CD4-positive, alpha-beta memory T cell (primary cell): ENCODE results near the gene POU2F2. TPM values are rescaled to one million over a fixed set of nuclear protein-coding genes. Genes with fewer than 3 reads are reported as not detected.

Experiments
- CTCF ChIA-PET: fragments of 350-600 bp; sonication (Branson Sonifier 250); formaldehyde crosslinking; loops from one replicate; lab custom pipeline; 2021; ENCODE audit warnings: inconsistent platforms; ENCODE audit not compliant: partially characterized antibody; lab: Charles Lee
- POLR2A ChIA-PET: fragments of 350-600 bp; sonication (Branson Sonifier 250); formaldehyde crosslinking; loops from one replicate; lab custom pipeline; 2021; ENCODE audit not compliant: partially characterized antibody; lab: Charles Lee
- DNase-seq, 5 donors: peaks; one replicate each; pipeline versions ENCODE4 v3.0.0 to v3.0.0-alpha.2; 2020 to 2022; ENCODE audit warnings: mixed read lengths in 1 of 5
- H3K27ac ChIP-seq: one replicate; pipeline ENCODE4 v1.7.0; 2013; ENCODE audit warnings: low read depth, low read length
- H3K27me3 ChIP-seq: 2 replicates; pipeline ENCODE4 v1.7.0; 2013; ENCODE audit warnings: mild to moderate bottlenecking, low read length, moderate library complexity; ENCODE audit not compliant: insufficient read depth
- H3K36me3 ChIP-seq: 2 replicates; pipeline ENCODE4 v1.7.0; 2013; ENCODE audit warnings: mild to moderate bottlenecking, low read length, moderate library complexity; ENCODE audit not compliant: insufficient read depth
- H3K4me1 ChIP-seq: 2 replicates; pipeline ENCODE4 v1.7.0; 2013; ENCODE audit warnings: mild to moderate bottlenecking, low read length, moderate library complexity; ENCODE audit not compliant: insufficient read depth
- H3K4me3 ChIP-seq, 2 donors: one replicate each; pipeline ENCODE4 v1.7.0; 2013; ENCODE audit warnings: low read length in 2 of 2, mild to moderate bottlenecking in 1 of 2
- H3K9me3 ChIP-seq, 2 donors: one replicate each; pipeline ENCODE4 v1.7.0; 2013; ENCODE audit warnings: low read length in 2 of 2, control low read depth in 1 of 2; ENCODE audit not compliant: control insufficient read depth in 1 of 2
- H3K27ac Mint-ChIP-seq, 7 donors: one replicate each; pipeline ENCODE4 v1.8.0; 2020 to 2021; ENCODE audit warnings: mixed read lengths in 7 of 7, mild to moderate bottlenecking in 6 of 7, inconsistent platforms in 3 of 7, moderate library complexity in 3 of 7
- H3K27me3 Mint-ChIP-seq, 2 donors: one replicate each; pipeline ENCODE4 v1.8.0; 2020 to 2021; ENCODE audit warnings: mixed read lengths in 2 of 2
- H3K36me3 Mint-ChIP-seq, 2 donors: one replicate each; pipeline ENCODE4 v1.8.0; 2020 to 2021; ENCODE audit warnings: mixed read lengths in 2 of 2, inconsistent platforms in 1 of 2, mild to moderate bottlenecking in 1 of 2
- H3K4me1 Mint-ChIP-seq, 4 donors: one replicate each; pipeline ENCODE4 v1.8.0; 2020 to 2021; ENCODE audit warnings: mixed read lengths in 4 of 4, mild to moderate bottlenecking in 1 of 4
- H3K4me3 Mint-ChIP-seq, 8 donors: one replicate each; pipeline ENCODE4 v1.8.0; 2020 to 2021; ENCODE audit warnings: mixed read lengths in 8 of 8, mild to moderate bottlenecking in 7 of 8, moderate library complexity in 6 of 8, inconsistent platforms in 3 of 8
- H3K9me3 Mint-ChIP-seq, 8 donors: one replicate each; pipeline ENCODE4 v1.8.0; 2020 to 2021; ENCODE audit warnings: mixed read lengths in 8 of 8, mild to moderate bottlenecking in 5 of 8, inconsistent platforms in 3 of 8, moderate library complexity in 1 of 8
- intact Hi-C: fragments of 100-400 bp; cut with micrococcal nuclease; formaldehyde crosslinking; loops from one replicate; pipeline ENCODE4 v1.15.1; 2023
- polyA plus RNA-seq, 2 donors: library from polyadenylated mRNA; unstranded; fragments of 300-500 nt; fragmentation: Illumina TruSeq; gene quantifications; one replicate each; pipeline ENCODE4 v1.2.3, GENCODE V29; 2021
- total RNA-seq, 2 experiments: library from RNA; stranded (reverse); gene quantifications; one replicate each; pipeline ENCODE4 v1.2.3, GENCODE V29; 2021

The POU2F2 gene
- total and polyA plus RNA-seq, 4 experiments from 2014 or later = 3.1 to 69.3 (median 45.6) TPM

DNA sequence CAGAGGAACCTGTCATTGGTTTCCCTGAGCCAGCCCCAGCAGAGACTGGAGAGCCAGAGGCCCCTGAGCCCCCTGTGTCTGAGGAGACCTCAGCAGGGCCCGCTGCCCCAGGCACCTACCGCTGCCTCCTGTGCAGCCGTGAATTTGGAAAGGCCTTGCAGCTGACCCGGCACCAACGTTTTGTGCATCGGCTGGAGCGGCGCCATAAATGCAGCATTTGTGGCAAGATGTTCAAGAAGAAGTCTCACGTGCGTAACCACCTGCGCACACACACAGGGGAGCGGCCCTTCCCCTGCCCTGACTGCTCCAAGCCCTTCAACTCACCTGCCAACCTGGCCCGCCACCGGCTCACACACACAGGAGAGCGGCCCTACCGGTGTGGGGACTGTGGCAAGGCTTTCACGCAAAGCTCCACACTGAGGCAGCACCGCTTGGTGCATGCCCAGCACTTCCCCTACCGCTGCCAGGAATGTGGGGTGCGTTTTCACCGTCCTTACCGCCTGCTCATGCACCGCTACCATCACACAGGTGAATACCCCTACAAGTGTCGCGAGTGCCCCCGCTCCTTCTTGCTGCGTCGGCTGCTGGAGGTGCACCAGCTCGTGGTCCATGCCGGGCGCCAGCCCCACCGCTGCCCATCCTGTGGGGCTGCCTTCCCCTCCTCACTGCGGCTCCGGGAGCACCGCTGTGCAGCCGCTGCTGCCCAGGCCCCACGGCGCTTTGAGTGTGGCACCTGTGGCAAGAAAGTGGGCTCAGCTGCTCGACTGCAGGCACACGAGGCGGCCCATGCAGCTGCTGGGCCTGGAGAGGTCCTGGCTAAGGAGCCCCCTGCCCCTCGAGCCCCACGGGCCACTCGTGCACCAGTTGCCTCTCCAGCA is 52.1 kb downstream of the POU2F2 start:
- DNase-seq = no peak
- H3K27ac Mint-ChIP-seq = peak overlapping the region in 1 of 7 donors; percentile 57
- H3K4me3 Mint-ChIP-seq = no peak overlapping the region
- Histone ChIP-seq H3K27me3 (no peaks in the 10 kb centered on the region), H3K27ac (no peak overlapping the region), H3K9me3 (no peaks in the 10 kb centered on the region), H3K4me1 (peaks cover 20% of the 10 kb centered on the region), H3K4me3 (no peak overlapping the region), H3K36me3 (peaks cover 32% of the 10 kb centered on the region)
- POLR2A ChIA-PET = interaction anchor here (1.1 to 1.4 kb wide), 2 partner anchors 44 to 220 kb away, joined by 3 read pairs; partner anchors contain the start of gene RPS19
- intact Hi-C loops = loop anchor here (5.0 kb wide), 2 partner anchors 218 to 342 kb away; partner anchors contain the start of gene RPS19
- peaks cover 29 to 46% (median 41%) of the 10 kb centered on the region in 4 donors for H3K4me1 Mint-ChIP-seq
- H3K36me3 Mint-ChIP-seq = peaks cover 13 to 48% of the 10 kb centered on the region in 2 donors
- H3K9me3 Mint-ChIP-seq = peaks cover 0 to 2% (median 0%) of the 10 kb centered on the region in 8 donors
- H3K27me3 Mint-ChIP-seq = no peaks in the 10 kb centered on the region
- CTCF ChIA-PET = no interaction called here

DNA sequence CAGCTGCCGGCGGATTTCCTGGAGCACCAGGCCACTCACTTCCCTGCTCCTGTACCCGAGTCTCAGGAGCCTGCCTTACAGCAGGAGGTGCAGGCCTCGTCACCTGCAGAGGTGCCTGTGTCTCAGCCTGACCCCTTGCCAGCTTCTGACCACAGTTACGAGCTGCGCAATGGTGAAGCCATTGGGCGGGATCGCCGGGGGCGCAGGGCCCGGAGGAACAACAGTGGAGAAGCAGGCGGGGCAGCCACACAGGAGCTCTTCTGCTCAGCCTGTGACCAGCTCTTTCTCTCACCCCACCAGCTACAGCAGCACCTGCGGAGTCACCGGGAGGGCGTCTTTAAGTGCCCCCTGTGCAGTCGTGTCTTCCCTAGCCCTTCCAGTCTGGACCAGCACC is 53.0 kb downstream of the POU2F2 start:
- Mint-ChIP-seq H3K27me3 (no peaks in the 10 kb centered on the region), H3K4me3 (peak overlapping the region in 1 of 8 donors; percentile 17), H3K9me3 (peaks cover 0 to 2% (median 0%) of the 10 kb centered on the region in 8 donors), H3K36me3 (peaks cover 13 to 48% of the 10 kb centered on the region in 2 donors), H3K4me1 (peaks cover 30 to 48% (median 42%) of the 10 kb centered on the region in 4 donors), H3K27ac (peak overlapping the region in 5 of 7 donors; percentile 10 to 60 (median 34))
- Histone ChIP-seq H3K4me1 (peaks cover 24% of the 10 kb centered on the region), H3K4me3 (no peak overlapping the region), H3K9me3 (no peaks in the 10 kb centered on the region), H3K36me3 (peaks cover 32% of the 10 kb centered on the region), H3K27ac (no peak overlapping the region), H3K27me3 (no peaks in the 10 kb centered on the region)
- intact Hi-C loops = loop anchor here (5.0 kb wide), 2 partner anchors 217 to 343 kb away; partner anchors contain the start of gene RPS19
- ChIA-PET POLR2A (interaction anchor here (1.4 kb wide), 1 partner anchor 219 kb away, joined by 3 read pairs; the partner anchor contains the start of gene RPS19), CTCF (interaction anchor here (0.6 kb wide), 1 partner anchor 30 kb away, joined by 3 read pairs; no protein-coding TSS in a partner anchor)
- no peak for DNase-seq

GRCh38 chr19:42078538-42079275 is 53.5 kb downstream of the POU2F2 start:
- no peaks in the 10 kb centered on the region for H3K27me3 Mint-ChIP-seq
- DNase-seq = no peak
- Histone ChIP-seq H3K4me3 (no peak overlapping the region), H3K27ac (no peak overlapping the region), H3K27me3 (no peaks in the 10 kb centered on the region), H3K4me1 (peaks cover 24% of the 10 kb centered on the region), H3K36me3 (peaks cover 32% of the 10 kb centered on the region), H3K9me3 (no peaks in the 10 kb centered on the region)
- intact Hi-C loops = loop anchor here (5.0 kb wide), 2 partner anchors 216 to 344 kb away; partner anchors contain the start of gene RPS19
- peaks cover 0 to 2% (median 0%) of the 10 kb centered on the region in 8 donors for H3K9me3 Mint-ChIP-seq
- POLR2A ChIA-PET = interaction anchor here (1.4 kb wide), 1 partner anchor 219 kb away, joined by 3 read pairs; the partner anchor contains the start of gene RPS19
- H3K27ac Mint-ChIP-seq = peak overlapping the region in 4 of 7 donors; percentile 74 to 97 (median 90)
- H3K4me1 Mint-ChIP-seq = peaks cover 30 to 48% (median 42%) of the 10 kb centered on the region in 4 donors
- H3K4me3 Mint-ChIP-seq = peak overlapping the region in 4 of 8 donors; percentile 6 to 92 (median 64)
- H3K36me3 Mint-ChIP-seq = peaks cover 13 to 45% of the 10 kb centered on the region in 2 donors
- CTCF ChIA-PET = interaction anchor here (0.6 kb wide), 1 partner anchor 31 kb away, joined by 3 read pairs; no protein-coding TSS in a partner anchor

GRCh38 chr19:42078058-42078457 is 54.2 kb downstream of the POU2F2 start:
- no peaks in the 10 kb centered on the region for H3K27me3 Mint-ChIP-seq
- peaks cover 24% of the 10 kb centered on the region for H3K4me1 ChIP-seq
- H3K27ac ChIP-seq = no peak overlapping the region
- POLR2A ChIA-PET = no interaction called here
- no peaks in the 10 kb centered on the region for H3K27me3 ChIP-seq
- peak overlapping the region; percentile 65 to 99 (median 95) for H3K27ac Mint-ChIP-seq
- no peak for DNase-seq
- H3K36me3 Mint-ChIP-seq = peaks cover 13 to 45% of the 10 kb centered on the region in 2 donors
- H3K4me1 Mint-ChIP-seq = peaks cover 30 to 48% (median 42%) of the 10 kb centered on the region in 4 donors
- CTCF ChIA-PET = no interaction called here
- H3K4me3 Mint-ChIP-seq = peak overlapping the region in 7 of 8 donors; percentile 22 to 96 (median 92)
- no peaks in the 10 kb centered on the region for H3K9me3 ChIP-seq
- peaks cover 0 to 2% (median 0%) of the 10 kb centered on the region in 8 donors for H3K9me3 Mint-ChIP-seq
- intact Hi-C loops = loop anchor here (5.0 kb wide), 2 partner anchors 216 to 344 kb away; partner anchors contain the start of gene RPS19
- no peak overlapping the region for H3K4me3 ChIP-seq
- peaks cover 32% of the 10 kb centered on the region for H3K36me3 ChIP-seq

DNA sequence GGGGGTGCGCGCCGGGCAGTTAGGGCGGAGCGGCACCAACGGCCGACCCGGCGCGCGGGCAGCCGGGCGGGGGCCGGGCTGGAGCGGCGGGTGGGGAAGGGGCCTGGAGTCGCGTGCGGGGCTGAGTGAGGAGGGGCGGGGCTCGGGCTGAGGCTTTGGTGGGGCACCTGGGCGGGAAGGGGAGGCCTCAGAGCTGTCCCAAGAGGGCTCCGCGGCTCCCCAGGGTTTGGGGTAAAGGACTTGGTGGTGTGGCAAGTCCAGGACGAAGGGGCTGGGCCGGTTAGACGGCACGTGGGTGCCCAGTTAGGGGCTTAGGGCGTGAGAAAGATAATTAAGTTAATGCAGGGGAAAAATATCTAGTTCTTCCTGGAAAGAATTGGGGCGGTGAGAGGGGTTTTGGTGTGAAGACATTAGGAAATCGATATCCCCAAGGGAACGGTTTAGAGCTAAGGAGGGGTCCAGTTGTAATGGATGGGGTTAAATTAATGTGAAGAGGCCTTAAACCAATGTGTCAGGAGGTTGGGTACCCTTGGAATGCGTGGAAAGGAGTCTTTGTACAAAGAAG is 55.8 kb downstream of the POU2F2 start:
- H3K36me3 ChIP-seq = peaks cover 28% of the 10 kb centered on the region
- H3K4me1 Mint-ChIP-seq = peaks cover 29 to 44% (median 37%) of the 10 kb centered on the region in 4 donors
- peak overlapping the region; percentile 89 to 96 (median 92) for H3K4me3 Mint-ChIP-seq
- POLR2A ChIA-PET = interaction anchor here (0.6 to 1.3 kb wide), 14 partner anchors 10 to 321 kb away, joined by 3 to 5 read pairs (median 3); partner anchors contain the start of genes PAFAH1B3, PRR19, RABAC1 and ZNF526
- intact Hi-C loops = loop anchor here (1.0 to 5.0 kb wide), 3 partner anchors 214 to 346 kb away; partner anchors contain the start of genes MEGF8 and RPS19
- H3K27me3 Mint-ChIP-seq = no peaks in the 10 kb centered on the region
- peak overlapping the region; percentile 95 for H3K27ac ChIP-seq
- DNase-seq = peak in 1 of 5 donors; percentile 65
- peak overlapping the region; percentile 95 to 99 (median 95) for H3K27ac Mint-ChIP-seq
- H3K9me3 Mint-ChIP-seq = peaks cover 0 to 2% (median 0%) of the 10 kb centered on the region in 8 donors
- peak overlapping the region; percentile 55 to 86 for H3K4me3 ChIP-seq
- no peaks in the 10 kb centered on the region for H3K9me3 ChIP-seq
- peaks cover 10 to 37% of the 10 kb centered on the region in 2 donors for H3K36me3 Mint-ChIP-seq
- no peaks in the 10 kb centered on the region for H3K27me3 ChIP-seq
- CTCF ChIA-PET = interaction anchor here (1.1 to 1.4 kb wide), 2 partner anchors 56 to 107 kb away, joined by 3 read pairs; partner anchors contain the start of gene POU2F2
- H3K4me1 ChIP-seq = peaks cover 24% of the 10 kb centered on the region
